HCT116 (cell line): ENCODE measurements around the gene NHP2. TPM values are rescaled to one million over a fixed set of nuclear protein-coding genes. Genes with fewer than 3 reads are reported as not detected.

Experiments used
- ATAC-seq: fragments of 200-7000 bp; cut with Tn5 transposase; 2 replicates; pipeline ENCODE4 v1.9.1; 2020; ENCODE audit warnings: mild to moderate bottlenecking, moderate library complexity
- BruUV-seq: library from RNA; stranded (reverse); fragments of 400-500 nt; replicated peaks from 2 replicates; lab custom pipeline; 2021; lab: Mats Ljungman, UMichigan
- CTCF ChIA-PET: fragments of 300-600 bp; sonication (Branson Sonifier 250); formaldehyde crosslinking; loops from one replicate; lab custom pipeline; 2021; ENCODE audit warnings: antibody characterized with exemption; lab: Charles Lee
- POLR2A ChIA-PET: fragments of 300-600, 350-600 bp; sonication (Branson Sonifier 250); formaldehyde crosslinking; loops from one replicate; lab custom pipeline; 2021; ENCODE audit warnings: antibody characterized with exemption; lab: Charles Lee
- RAD21 ChIA-PET, 2 experiments: fragments of 300-600 bp; sonication (Branson Sonifier 250); formaldehyde crosslinking; loops; one replicate each; lab custom pipeline; 2023; ENCODE audit warnings: low total read pairs in 2 of 2; ENCODE audit not compliant: uncharacterized antibody in 2 of 2, unreplicated experiment in 2 of 2, low non-redundant PET in 1 of 2; lab: Charles Lee
- DNase-seq: peaks from one replicate; pipeline ENCODE4 v3.0.0-alpha.2; 2010; ENCODE audit warnings: low read depth, low spot score
- H2AFZ ChIP-seq: fragments of 200-600 bp; shearing (Covaris generic), sonication (generic); 2 replicates; pipeline ENCODE4 v1.6.1; 2017; ENCODE audit warnings: low read depth, mixed run types, mixed read lengths, antibody characterized with exemption, low read length; ENCODE audit not compliant: poor library complexity, severe bottlenecking
- H3K27ac ChIP-seq: 2 replicates; pipeline ENCODE4 v1.5.1; 2012; ENCODE audit warnings: low read depth, low read length
- H3K27me3 ChIP-seq: fragments of 200-600 bp; sonication (generic); 2 replicates; pipeline ENCODE4 v1.6.1; 2016; ENCODE audit warnings: mixed run types, low read length, mixed read lengths; ENCODE audit not compliant: insufficient read depth
- H3K36me3 ChIP-seq, 2 experiments: fragments of 200-500 bp in 1 of 2; fragments of 200-600 bp in 1 of 2; sonication (Bioruptor generic) in 1 of 2; sonication (generic) in 1 of 2; 2 replicates each; pipeline versions ENCODE4 v1.5.1 to v1.6.1; 2014 to 2016; ENCODE audit warnings: low read length in 2 of 2, inconsistent platforms in 1 of 2, mixed read lengths in 1 of 2, mixed run types in 1 of 2; ENCODE audit not compliant: insufficient read depth in 2 of 2, control insufficient read depth in 1 of 2
- H3K4me1 ChIP-seq, 2 experiments: fragments of 200-600 bp in 1 of 2; sonication (generic) in 1 of 2; 2 replicates each; pipeline versions ENCODE4 v1.5.1 to v1.6.1; 2012 to 2017; ENCODE audit warnings: low read length in 2 of 2, inconsistent platforms in 1 of 2, mild to moderate bottlenecking in 1 of 2, mixed read lengths in 1 of 2, mixed run types in 1 of 2, moderate library complexity in 1 of 2; ENCODE audit not compliant: insufficient read depth in 2 of 2, control insufficient read depth in 1 of 2
- H3K4me2 ChIP-seq: fragments of 200-600 bp; sonication (generic); 2 replicates; pipeline ENCODE4 v1.6.1; 2017; ENCODE audit warnings: mixed run types, low read length, mixed read lengths
- H3K4me3 ChIP-seq, 2 experiments: fragments of 200-600 bp in 1 of 2; sonication (generic) in 1 of 2; replicated peaks in 1 of 2; 2 replicates each; pipeline ENCODE4 v1.5.1; 2011 to 2016; ENCODE audit warnings: low read length in 2 of 2, control low read depth in 1 of 2, low read depth in 1 of 2, mild to moderate bottlenecking in 1 of 2, mixed read lengths in 1 of 2, mixed run types in 1 of 2
- H3K79me2 ChIP-seq: fragments of 200-600 bp; sonication (generic); 2 replicates; pipeline ENCODE4 v1.6.1; 2017; ENCODE audit warnings: mild to moderate bottlenecking, mixed run types, low read length, moderate library complexity, mixed read lengths; ENCODE audit not compliant: insufficient read depth
- H3K9ac ChIP-seq: fragments of 200-600 bp; sonication (generic); 2 replicates; pipeline ENCODE4 v1.6.1; 2016; ENCODE audit warnings: low read length, mixed read lengths
- H3K9me2 ChIP-seq: fragments of 200-600 bp; sonication (generic), shearing (Covaris generic); 2 replicates; pipeline ENCODE4 v1.6.1; 2017; ENCODE audit warnings: mixed run types, mild to moderate bottlenecking, moderate library complexity; ENCODE audit not compliant: insufficient read depth
- H3K9me3 ChIP-seq, 2 experiments: fragments of 200-500 bp in 1 of 2; fragments of 200-600 bp in 1 of 2; sonication (Bioruptor generic) in 1 of 2; sonication (generic) in 1 of 2; 2 replicates each; pipeline ENCODE4 v1.6.1; 2014 to 2017; ENCODE audit warnings: low read length in 2 of 2, mixed read lengths in 2 of 2, inconsistent platforms in 1 of 2, low read depth in 1 of 2, mild to moderate bottlenecking in 1 of 2, mixed run types in 1 of 2, moderate library complexity in 1 of 2; ENCODE audit not compliant: control insufficient read depth in 1 of 2, insufficient read depth in 1 of 2
- H4K20me1 ChIP-seq: fragments of 200-600 bp; sonication (generic), shearing (Covaris generic); 2 replicates; pipeline ENCODE4 v1.6.1; 2017; ENCODE audit warnings: mixed run types, mild to moderate bottlenecking, moderate library complexity; ENCODE audit not compliant: insufficient read depth
- CTCF ChIP-seq, 3 experiments: fragments of 200-600 bp in 1 of 3; sonication (generic) in 1 of 3; IDR thresholded peaks in 2 of 3; conservative IDR thresholded peaks in 1 of 3; 2 replicates each; pipeline ENCODE4 v1.5.1; 2012 to 2017; ENCODE audit warnings: low read depth in 2 of 3, low read length in 2 of 3, antibody characterized with exemption in 1 of 3, borderline replicate concordance in 1 of 3, control low read depth in 1 of 3, mild to moderate bottlenecking in 1 of 3, mixed read lengths in 1 of 3, mixed run types in 1 of 3, moderate library complexity in 1 of 3; ENCODE audit not compliant: insufficient read depth in 1 of 3
- EGR1 ChIP-seq: IDR thresholded peaks from 2 replicates; pipeline ENCODE4 v1.6.1; 2012; ENCODE audit warnings: low read depth
- YY1 ChIP-seq: IDR thresholded peaks from 2 replicates; pipeline ENCODE4 v1.6.1; 2011; ENCODE audit warnings: low read length, low read depth, moderate library complexity, mild to moderate bottlenecking; ENCODE audit not compliant: insufficient replicate concordance; ENCODE audit errors: extremely low read depth
- intact Hi-C: fragments of 100-400 bp; cut with micrococcal nuclease; formaldehyde crosslinking; loops from 2 replicates; pipeline ENCODE4 v1.10.0; 2022
- total RNA-seq: library from RNA; stranded (reverse); gene quantifications from one replicate; pipeline ENCODE4 v1.2.1, GENCODE V29; 2021; ENCODE audit not compliant: unreplicated experiment

The NHP2 gene
- total RNA-seq, 1 experiment from 2014 or later = 260 TPM

- Histone ChIP-seq H3K9me2 (no peaks in the 10 kb centered on the region), H3K27me3 (no peaks in the 10 kb centered on the region), H3K4me1 (no peaks in the 10 kb centered on the region), H2AFZ (no peak overlapping the region)
- no TSS peak for BruUV-seq
- TF ChIP-seq YY1 (no peak), EGR1 (no peak), CTCF (IDR thresholded peaks at IDR 0.05 in 2 of 3, conservative IDR thresholded peaks at IDR 0.05 in 1 of 3; ENCODE audit: borderline replicate concordance in 1 of 3, insufficient read depth in 1 of 3, low read depth in 2 of 3, low read length in 2 of 3) (peak in 2 of 3 experiments; percentile 55 to 65; a peak in 4 of 6 replicates)
- TF ChIP-seq, all 23 proteins: peak for 1
- RAD21 ChIA-PET = interaction anchor here in 1 of 2 experiments (0.6 kb wide), 1 partner anchor 45 kb away, joined by 10 read pairs; no protein-coding TSS in a partner anchor
- Histone ChIP-seq H3K36me3 (no peaks in the 10 kb centered on the region; a peak in 1 of 4 replicates), H3K9me3 (no peaks in the 10 kb centered on the region), H3K4me3 (no peak overlapping the region), H3K27ac (no peak overlapping the region; the same call in 1 of the 2 replicates), H3K79me2 (peaks cover under 1% of the 10 kb centered on the region; the same call in 1 of the 2 replicates), H3K4me2 (no peak overlapping the region), H3K9ac (no peak overlapping the region), H4K20me1 (no peaks in the 10 kb centered on the region)
- intact Hi-C loops = no loop called here
- CTCF ChIA-PET = interaction anchor here (1.0 to 2.0 kb wide), 7 partner anchors 10 to 46 kb away, joined by 3 to 10 read pairs (median 4); partner anchors contain the start of gene RMND5B
- ATAC-seq = peak; percentile 88
- POLR2A ChIA-PET = no interaction called here
- DNase-seq = no peak
These were observed 32.9 kb downstream of the NHP2 start for GRCh38 chr5:178120607-178121357.
